Measurements from ENCODE around the gene LRRC42. TPM values are rescaled to one million over a fixed set of nuclear protein-coding genes. Genes with fewer than 3 reads are reported as not detected.

Gene LRRC42
- total RNA-seq, 3 donors from 2014 or later = 11.2 to 20.0 (median 17.7) TPM

DNA sequence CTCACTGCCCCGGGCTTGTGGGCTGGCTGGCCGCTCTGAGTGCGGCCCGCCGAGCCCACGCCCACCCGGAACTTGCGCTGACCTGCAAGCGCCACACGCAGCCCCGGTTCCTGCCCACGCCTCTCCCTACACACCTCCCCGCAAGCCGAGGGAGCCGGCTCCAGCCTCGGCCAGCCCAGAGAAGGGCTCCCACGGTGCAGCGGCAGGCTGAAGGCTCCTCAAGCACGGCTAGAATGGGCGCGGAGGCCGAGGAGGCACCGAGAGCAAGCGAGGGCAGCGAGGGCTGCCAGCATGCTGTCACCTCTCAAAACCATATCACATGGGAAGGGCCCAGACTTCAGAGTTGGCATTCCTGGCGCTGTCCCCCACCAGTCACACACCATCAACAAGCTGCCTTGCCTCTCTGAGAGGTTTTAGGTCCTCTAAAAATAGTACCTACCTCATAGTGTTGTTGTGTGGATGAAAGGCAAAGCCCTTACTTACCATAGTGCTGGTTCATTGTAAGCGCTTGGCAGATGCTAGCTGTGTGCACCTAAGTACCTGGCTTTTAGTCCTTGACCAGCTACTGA is 58.4 kb downstream of the LRRC42 start:
- no peak overlapping the region for H3K4me3 ChIP-seq
- DNase-seq (ENCODE audit: low spot score in 2 of 2) = no peak
- H3K36me3 ChIP-seq = no peaks in the 10 kb centered on the region
- no peak overlapping the region for H3K27ac ChIP-seq
- H3K27me3 ChIP-seq = no peaks in the 10 kb centered on the region
- H3K9me3 ChIP-seq = no peaks in the 10 kb centered on the region
- no peaks in the 10 kb centered on the region for H3K4me1 ChIP-seq
- no peak for TF ChIP-seq POLR2A (IDR thresholded peaks at IDR 0.05)
- TF ChIP-seq CTCF (IDR thresholded peaks at IDR 0.05) = no peak
- TF ChIP-seq POLR2AphosphoS5 (IDR thresholded peaks at IDR 0.05) = no peak
- intact Hi-C loops (cut with DNase I; ENCODE audit: low total_unique reads) = no loop called here

DNA sequence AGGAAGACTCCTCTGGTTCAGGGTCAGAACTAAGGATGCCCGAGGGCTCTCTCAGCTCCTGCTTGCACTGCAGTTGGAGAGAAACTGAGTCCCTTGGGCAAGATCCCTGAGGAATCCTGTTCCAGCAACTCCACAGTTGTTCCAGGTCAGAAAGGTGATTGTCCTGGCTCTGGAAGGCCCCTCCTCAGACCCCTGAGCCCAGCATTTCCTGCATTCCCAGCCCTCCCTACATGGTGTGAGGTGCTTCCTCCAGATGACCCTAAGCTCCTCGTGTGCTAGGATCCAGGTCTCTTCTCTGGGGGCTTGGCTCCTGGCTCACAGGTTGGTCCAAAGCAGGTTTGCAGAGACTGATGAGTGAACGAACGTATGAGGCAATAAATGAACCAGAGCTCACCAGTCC is 60.4 kb downstream of the LRRC42 start:
- Histone ChIP-seq H3K4me1 (no peaks in the 10 kb centered on the region), H3K36me3 (no peaks in the 10 kb centered on the region), H3K9me3 (no peaks in the 10 kb centered on the region), H3K27ac (no peak overlapping the region), H3K4me3 (no peak overlapping the region), H3K27me3 (no peaks in the 10 kb centered on the region)
- TF ChIP-seq POLR2AphosphoS5 (IDR thresholded peaks at IDR 0.05) (no peak), CTCF (IDR thresholded peaks at IDR 0.05) (no peak), POLR2A (IDR thresholded peaks at IDR 0.05) (no peak)
- DNase-seq (ENCODE audit: low spot score in 2 of 2) = no peak
- intact Hi-C loops (cut with DNase I; ENCODE audit: low total_unique reads) = no loop called here

DNA sequence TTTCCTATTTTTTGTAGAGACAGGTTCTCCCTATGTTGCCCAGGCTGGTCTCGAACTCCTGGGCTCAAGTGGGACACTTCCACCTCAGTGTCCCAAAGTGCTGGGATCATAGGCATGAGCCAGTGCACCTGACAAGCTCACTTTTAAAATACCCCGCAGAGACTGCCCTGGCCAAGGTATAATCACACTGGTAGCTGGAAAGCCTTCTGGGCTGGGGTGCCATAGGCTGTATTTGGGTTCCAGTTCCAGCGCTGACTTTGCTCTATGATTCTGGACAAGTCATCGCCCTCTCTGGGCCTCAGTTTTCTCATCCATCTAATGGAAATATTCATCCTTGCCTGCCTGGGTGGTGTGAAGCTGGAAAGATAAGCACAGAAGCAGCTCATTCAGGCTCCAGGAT is 61.5 kb downstream of the LRRC42 start:
- no peaks in the 10 kb centered on the region for H3K36me3 ChIP-seq
- intact Hi-C loops (cut with DNase I; ENCODE audit: low total_unique reads) = no loop called here
- no peaks in the 10 kb centered on the region for H3K9me3 ChIP-seq
- no peaks in the 10 kb centered on the region for H3K27me3 ChIP-seq
- no peaks in the 10 kb centered on the region for H3K4me1 ChIP-seq
- DNase-seq (ENCODE audit: low spot score in 2 of 2) = no peak
- H3K27ac ChIP-seq = no peak overlapping the region
- TF ChIP-seq POLR2AphosphoS5 (IDR thresholded peaks at IDR 0.05) = no peak
- TF ChIP-seq POLR2A (IDR thresholded peaks at IDR 0.05) = no peak
- TF ChIP-seq CTCF (IDR thresholded peaks at IDR 0.05) = no peak
- no peak overlapping the region for H3K4me3 ChIP-seq

DNA sequence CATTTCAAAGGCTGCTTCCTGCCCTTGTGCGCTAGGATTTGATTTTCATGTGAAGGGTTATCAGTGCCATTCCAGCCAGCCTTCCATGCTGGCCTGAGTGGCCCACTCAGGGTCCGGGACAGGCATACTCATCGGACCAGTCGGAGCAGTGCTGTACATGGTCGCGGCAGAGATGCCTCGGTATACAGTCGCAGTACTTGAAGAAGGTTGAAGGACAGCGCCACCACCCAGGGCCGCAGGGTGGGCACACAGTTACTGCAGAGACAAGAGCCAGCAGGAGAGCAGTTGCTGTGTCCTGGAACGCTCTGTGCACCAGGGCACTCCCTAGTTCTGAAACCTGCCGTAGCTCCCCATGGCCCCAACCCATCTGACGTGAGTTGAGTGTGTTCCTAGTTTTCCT is 62.7 kb downstream of the LRRC42 start:
- intact Hi-C loops (cut with DNase I; ENCODE audit: low total_unique reads) = no loop called here
- no peak for DNase-seq (ENCODE audit: low spot score in 2 of 2)
- TF ChIP-seq POLR2A (IDR thresholded peaks at IDR 0.05) (no peak), CTCF (IDR thresholded peaks at IDR 0.05) (no peak), POLR2AphosphoS5 (IDR thresholded peaks at IDR 0.05) (no peak)

DNA sequence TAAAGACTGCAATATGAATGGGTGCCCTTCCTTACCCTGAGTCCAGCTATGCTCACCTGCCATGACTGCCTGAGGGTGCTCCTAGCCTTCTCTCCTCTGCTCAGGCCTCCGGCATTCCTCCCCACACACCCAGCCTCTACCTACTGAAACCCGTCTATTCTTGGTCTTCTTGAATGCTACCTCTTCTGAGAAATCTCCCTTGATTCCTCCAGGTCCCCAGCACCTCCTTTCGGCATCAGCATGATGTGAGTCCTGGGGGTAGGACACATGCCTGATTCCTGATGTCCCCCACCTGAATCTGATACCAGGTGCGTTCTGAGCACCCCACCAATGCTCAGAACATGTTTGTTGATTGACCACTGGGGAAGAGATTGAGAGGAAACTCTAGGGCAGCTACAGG is 63.3 kb downstream of the LRRC42 start:
- H3K9me3 ChIP-seq = no peaks in the 10 kb centered on the region
- H3K4me3 ChIP-seq = no peak overlapping the region
- no peak overlapping the region for H3K27ac ChIP-seq
- no peak for TF ChIP-seq CTCF (IDR thresholded peaks at IDR 0.05)
- TF ChIP-seq POLR2AphosphoS5 (IDR thresholded peaks at IDR 0.05) = no peak
- no peak for TF ChIP-seq POLR2A (IDR thresholded peaks at IDR 0.05)
- H3K4me1 ChIP-seq = no peaks in the 10 kb centered on the region
- no peak for DNase-seq (ENCODE audit: low spot score in 2 of 2)
- intact Hi-C loops (cut with DNase I; ENCODE audit: low total_unique reads) = no loop called here
- no peaks in the 10 kb centered on the region for H3K27me3 ChIP-seq
- no peaks in the 10 kb centered on the region for H3K36me3 ChIP-seq

More for the DNA sequence above, 62.7 kb downstream of the LRRC42 start:
- no peaks in the 10 kb centered on the region for H3K36me3 ChIP-seq
- no peak overlapping the region for H3K4me3 ChIP-seq
- H3K4me1 ChIP-seq = no peaks in the 10 kb centered on the region
- no peaks in the 10 kb centered on the region for H3K27me3 ChIP-seq
- H3K9me3 ChIP-seq = no peaks in the 10 kb centered on the region
- no peak overlapping the region for H3K27ac ChIP-seq

Data from breast epithelium (tissue), 4 donors.